ENCODE measurements around the gene CGNL1.

GRCh38 chr15:57599296-57599810 is 223.0 kb downstream of the CGNL1 start:
- TF ChIP-seq CTCF (conservative IDR thresholded peaks at IDR 0.05), result no peak
- no peak for TF ChIP-seq EZH2 (IDR thresholded peaks at IDR 0.05; ENCODE audit: low read depth)
